A673 (cell line): ENCODE results near the gene WFDC11.

Experiments
- CTCF ChIP-seq: fragments of 300-800, 200-600 bp; sonication (generic); conservative IDR thresholded peaks from 2 replicates; pipeline ENCODE4 v1.5.1; 2017; ENCODE audit warnings: low read depth, mild to moderate bottlenecking, antibody characterized with exemption, low read length, moderate library complexity, mixed read lengths
- EZH2 ChIP-seq: fragments of 200-600 bp; sonication (generic); IDR thresholded peaks from 2 replicates; pipeline ENCODE4 v1.6.1; 2017; ENCODE audit warnings: borderline replicate concordance, low read depth, mild to moderate bottlenecking, mixed read lengths, antibody characterized with exemption, low read length; ENCODE audit not compliant: poor library complexity, severe bottlenecking

- TF ChIP-seq CTCF, result no peak
- TF ChIP-seq EZH2, result no peak
Measured at GRCh38 chr20:45647441-45648050, 22.5 kb downstream of the WFDC11 start.
